ENCODE measurements around the gene GALNT16. TPM values are rescaled to one million over a fixed set of nuclear protein-coding genes. Genes with fewer than 3 reads are reported as not detected.

GALNT16 gene
- polyA plus RNA-seq, 3 donors, result 0.01 TPM; not detected in 2

GRCh38 chr14:69325646-69326265 lies 65.8 kb downstream of the GALNT16 start:
- Histone ChIP-seq H4K20me1 (ENCODE audit: insufficient read depth, low read length) (no peaks in the 10 kb centered on the region), H2AFZ (ENCODE audit: insufficient read depth, low read depth, low read length, poor library complexity, severe bottlenecking) (no peak overlapping the region), H3K4me2 (replicated peaks; ENCODE audit: extremely low read depth, low read length, poor library complexity, severe bottlenecking) (no peak overlapping the region), H3K27me3 (ENCODE audit: control insufficient read depth in 2 of 2, insufficient read depth in 2 of 2, low read length in 2 of 2) (no peaks in the 10 kb centered on the region), H3K79me2 (ENCODE audit: insufficient read depth, low read length) (no peaks in the 10 kb centered on the region), H3K4me1 (ENCODE audit: control insufficient read depth in 1 of 2, insufficient read depth in 2 of 2, low read length in 2 of 2) (no peaks in the 10 kb centered on the region), H3K9ac (ENCODE audit: insufficient read depth, low read length, poor library complexity, severe bottlenecking) (no peak overlapping the region), H3K4me3 (replicated peaks in 1 of 3; ENCODE audit: low read depth in 2 of 3, low read length in 3 of 3) (no peak overlapping the region), H3K9me3 (replicated peaks in 1 of 2; ENCODE audit: control insufficient read depth in 1 of 2, insufficient read depth in 1 of 2, low read length in 2 of 2) (no peaks in the 10 kb centered on the region), H3K36me3 (replicated peaks in 1 of 2; ENCODE audit: control insufficient read depth in 1 of 2, insufficient read depth in 2 of 2, low read length in 2 of 2) (no peaks in the 10 kb centered on the region), H3K27ac (ENCODE audit: low read depth in 1 of 2, low read length in 2 of 2) (no peak overlapping the region)
- no peak overlapping the region for H3K4me3 Mint-ChIP-seq
- H3K4me1 Mint-ChIP-seq, result no peaks in the 10 kb centered on the region
- DNase-seq, result no peak
- peaks cover 12 to 29% (median 16%) of the 10 kb centered on the region in 3 donors for H3K27me3 Mint-ChIP-seq (ENCODE audit: low read depth in 3 of 3)
- no peaks in the 10 kb centered on the region for H3K36me3 Mint-ChIP-seq
- intact Hi-C loops (cut with micrococcal nuclease), result no loop called here
- TF ChIP-seq CTCF (IDR thresholded peaks at IDR 0.05), result no peak
- no peak overlapping the region for H3K27ac Mint-ChIP-seq
- H3K9me3 Mint-ChIP-seq, result no peaks in the 10 kb centered on the region
- 100% methylated on average over 5 of the region's 7 CpGs for WGBS (ENCODE audit: insufficient coverage)

- H3K36me3 ChIP-seq (replicated peaks in 1 of 2; ENCODE audit: control insufficient read depth in 1 of 2, insufficient read depth in 2 of 2, low read length in 2 of 2), result no peaks in the 10 kb centered on the region
- Mint-ChIP-seq H3K36me3 (no peaks in the 10 kb centered on the region), H3K4me1 (no peaks in the 10 kb centered on the region), H3K27me3 (ENCODE audit: low read depth in 3 of 3) (peaks cover 10 to 25% (median 12%) of the 10 kb centered on the region in 3 donors), H3K27ac (peak overlapping the region in 1 of 7 donors; percentile 15), H3K4me3 (peak overlapping the region in 1 of 2 donors; percentile 45), H3K9me3 (no peaks in the 10 kb centered on the region)
- TF ChIP-seq CTCF (IDR thresholded peaks at IDR 0.05), result no peak
- H3K79me2 ChIP-seq (ENCODE audit: insufficient read depth, low read length), result no peaks in the 10 kb centered on the region
- no peak overlapping the region for H3K9ac ChIP-seq (ENCODE audit: insufficient read depth, low read length, poor library complexity, severe bottlenecking)
- H4K20me1 ChIP-seq (ENCODE audit: insufficient read depth, low read length), result no peaks in the 10 kb centered on the region
- WGBS (ENCODE audit: insufficient coverage), result 38% methylated on average over 2 of the region's 6 CpGs
- H3K27ac ChIP-seq (ENCODE audit: low read depth in 1 of 2, low read length in 2 of 2), result no peak overlapping the region
- DNase-seq, result no peak
- H2AFZ ChIP-seq (ENCODE audit: insufficient read depth, low read depth, low read length, poor library complexity, severe bottlenecking), result no peak overlapping the region
- no peak overlapping the region for H3K4me3 ChIP-seq (replicated peaks in 1 of 3; ENCODE audit: low read depth in 2 of 3, low read length in 3 of 3)
- H3K27me3 ChIP-seq (ENCODE audit: control insufficient read depth in 2 of 2, insufficient read depth in 2 of 2, low read length in 2 of 2), result peaks cover 0 to under 1% of the 10 kb centered on the region in 2 donors
- no peak overlapping the region for H3K4me2 ChIP-seq (replicated peaks; ENCODE audit: extremely low read depth, low read length, poor library complexity, severe bottlenecking)
- no peaks in the 10 kb centered on the region for H3K9me3 ChIP-seq (replicated peaks in 1 of 2; ENCODE audit: control insufficient read depth in 1 of 2, insufficient read depth in 1 of 2, low read length in 2 of 2)
- intact Hi-C loops (cut with micrococcal nuclease), result no loop called here
- no peaks in the 10 kb centered on the region for H3K4me1 ChIP-seq (ENCODE audit: control insufficient read depth in 1 of 2, insufficient read depth in 2 of 2, low read length in 2 of 2)
Observed at GRCh38 chr14:69326611-69327010, 66.7 kb downstream of the GALNT16 start.
